Stomach (tissue), 9 donors: ENCODE data around the gene BMPR2. TPM values are rescaled to one million over a fixed set of nuclear protein-coding genes. Genes with fewer than 3 reads are reported as not detected.

ENCODE experiments used
- DNase-seq, 2 donors: peaks; one replicate each; pipeline versions ENCODE4 v3.0.0 to v3.0.0-alpha.2; 2013 to 2019
- H3K27ac ChIP-seq, 5 donors: fragments of 200-600 bp in 4 of 5; sonication (generic) in 4 of 5; one replicate each; pipeline ENCODE4 v1.5.1; 2013 to 2019; ENCODE audit warnings: mild to moderate bottlenecking in 1 of 5, moderate library complexity in 1 of 5
- H3K27me3 ChIP-seq, 3 donors: fragments of 200-600 bp; sonication (generic); one replicate each; pipeline ENCODE4 v1.5.1; 2017 to 2019; ENCODE audit warnings: mixed run types in 1 of 3
- H3K36me3 ChIP-seq, 4 donors: fragments of 200-600 bp; sonication (generic); 1 replicate in 3 of 4; 2 replicates in 1 of 4; pipeline ENCODE4 v1.5.1; 2016 to 2019
- H3K4me1 ChIP-seq, 4 donors: fragments of 200-600 bp; sonication (generic); one replicate each; pipeline ENCODE4 v1.5.1; 2016 to 2019
- H3K4me3 ChIP-seq, 4 donors: fragments of 200-600 bp; sonication (generic) in 3 of 4; one replicate each; pipeline ENCODE4 v1.5.1; 2016 to 2019; ENCODE audit warnings: mild to moderate bottlenecking in 1 of 4
- H3K9me3 ChIP-seq, 4 donors: fragments of 200-600 bp; sonication (generic); one replicate each; pipeline ENCODE4 v1.5.1; 2016 to 2019
- CTCF ChIP-seq, 7 experiments: fragments of 450-650 bp in 4 of 7; fragments of 200-600 bp in 3 of 7; sonication (generic) in 3 of 7; IDR thresholded peaks; one replicate each; pipeline ENCODE4 v1.5.1; 2016 to 2019; ENCODE audit warnings: antibody characterized with exemption in 7 of 7, control low read depth in 2 of 7, mild to moderate bottlenecking in 1 of 7
- EP300 ChIP-seq: sonication (generic); formaldehyde crosslinking; IDR thresholded peaks from one replicate; pipeline ENCODE4 v1.6.1; 2017; ENCODE audit warnings: antibody characterized with exemption
- POLR2A ChIP-seq, 4 donors: fragments of 450-650 bp; IDR thresholded peaks; one replicate each; pipeline ENCODE4 v1.6.1; 2016; ENCODE audit warnings: antibody characterized with exemption in 4 of 4, control low read depth in 2 of 4, mild to moderate bottlenecking in 1 of 4, moderate library complexity in 1 of 4
- POLR2AphosphoS5 ChIP-seq, 3 donors: sonication (generic); formaldehyde crosslinking; IDR thresholded peaks; one replicate each; pipeline ENCODE4 v1.6.1; 2016; ENCODE audit warnings: antibody characterized with exemption in 3 of 3
- WGBS, 5 donors: extraction: QIAGEN DNeasy Blood & Tissue Kit in 3 of 5; methylation state at CpG; one replicate each; pipeline versions ENCODE4 v1.1.5 to v1.1.7; 2013 to 2018; 5-methylcytosine and 5-hydroxymethylcytosine counted together
- intact Hi-C: fragments of 100-400 bp; cut with DNase I; formaldehyde crosslinking; loops from one replicate; pipeline ENCODE4 v1.15.1; 2023; ENCODE audit warnings: low total_unique reads
- polyA plus RNA-seq, 3 donors: library from polyadenylated mRNA; stranded (reverse); fragments of 200-250 nt; gene quantifications; one replicate each; pipeline ENCODE4 v1.2.3, GENCODE V29; 2013
- total RNA-seq, 5 donors: library from RNA; depleted of rRNA; stranded (reverse); fragments of >200 nt; gene quantifications; one replicate each; pipeline versions ENCODE4 v1.1.0 to v1.2.3, GENCODE V29; 2014 to 2016
- donor health status: healthy with polysubstance abuse.
- donor health status: Bipolar disorder and iron deficiency.
- donor health status: healthy.

BMPR2 gene
- total and polyA plus RNA-seq, 8 donors: 2.8 to 48.3 (median 16.2) TPM

- 61 to 76% (median 64%) methylated on average over 2 of the region's 2 CpGs for WGBS, 5 donors
- peaks cover 0 to 12% (median 7%) of the 10 kb centered on the region in 4 donors for H3K36me3 ChIP-seq
- no peaks in the 10 kb centered on the region for H3K27me3 ChIP-seq
- no peak overlapping the region for H3K27ac ChIP-seq
- no peaks in the 10 kb centered on the region for H3K9me3 ChIP-seq
- intact Hi-C loops: no loop called here
- peaks cover 0 to 7% (median 0%) of the 10 kb centered on the region in 4 donors for H3K4me1 ChIP-seq
- TF ChIP-seq POLR2A (IDR thresholded peaks at IDR 0.05): no peak
- TF ChIP-seq EP300: no peak
- TF ChIP-seq CTCF (IDR thresholded peaks at IDR 0.05): no peak
- no peak for TF ChIP-seq POLR2AphosphoS5 (IDR thresholded peaks at IDR 0.05)
- DNase-seq: no peak
- H3K4me3 ChIP-seq: no peak overlapping the region
Observed at GRCh38 chr2:202508686-202509085, 132.6 kb downstream of the BMPR2 start.

DNA sequence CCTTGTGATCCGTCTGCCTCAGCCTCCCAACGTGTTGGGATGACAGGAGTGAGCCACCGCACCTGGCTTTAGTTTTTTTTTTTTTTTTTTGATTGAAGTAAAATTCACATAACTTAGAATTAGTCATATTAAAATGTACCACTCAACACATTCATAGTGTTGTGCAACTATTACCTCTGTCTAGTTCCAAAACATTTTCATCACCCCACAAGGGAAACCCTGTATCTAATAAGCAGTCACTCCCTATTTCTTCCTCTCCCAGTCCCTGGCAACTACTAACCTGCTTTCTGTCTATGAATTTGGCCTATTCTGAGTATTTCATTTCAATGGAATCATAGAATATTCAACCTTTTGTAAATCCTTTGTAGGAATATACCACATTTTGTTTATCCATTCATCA, 134.8 kb downstream of the BMPR2 start:
- peaks cover 0 to 7% (median 0%) of the 10 kb centered on the region in 4 donors for H3K4me1 ChIP-seq
- no peak overlapping the region for H3K27ac ChIP-seq
- no peak overlapping the region for H3K4me3 ChIP-seq
- DNase-seq: no peak
- no peaks in the 10 kb centered on the region for H3K27me3 ChIP-seq
- H3K9me3 ChIP-seq: no peaks in the 10 kb centered on the region
- intact Hi-C loops: no loop called here
- H3K36me3 ChIP-seq: peaks cover 10 to 24% (median 19%) of the 10 kb centered on the region in 4 donors
- TF ChIP-seq POLR2A (IDR thresholded peaks at IDR 0.05) (no peak), CTCF (IDR thresholded peaks at IDR 0.05) (no peak), POLR2AphosphoS5 (IDR thresholded peaks at IDR 0.05) (no peak), EP300 (no peak)
- 86 to 95% (median 91%) methylated on average over 3 of the region's 3 CpGs for WGBS, 5 donors

DNA sequence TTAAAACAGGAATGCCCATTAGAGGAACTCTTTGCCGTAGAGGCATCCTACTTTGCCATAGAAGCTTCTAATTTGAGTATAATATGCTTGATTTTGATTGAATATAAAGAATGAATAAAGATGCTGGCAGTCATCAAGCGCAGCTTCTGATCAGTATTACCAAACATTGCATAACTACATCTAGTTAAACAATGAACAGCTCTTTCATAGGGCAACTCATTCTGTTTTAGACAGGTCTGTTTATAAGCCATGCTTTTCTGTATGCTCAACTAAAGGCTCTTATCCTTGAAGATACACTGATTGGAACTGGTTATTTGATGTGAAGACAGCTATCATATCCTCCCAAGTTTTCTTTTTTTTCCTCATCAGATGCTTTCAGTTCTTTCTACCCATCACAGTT, 136.0 kb downstream of the BMPR2 start:
- Histone ChIP-seq H3K9me3 (no peaks in the 10 kb centered on the region), H3K4me3 (no peak overlapping the region), H3K27me3 (no peaks in the 10 kb centered on the region), H3K4me1 (peaks cover 0 to 7% (median 0%) of the 10 kb centered on the region in 4 donors), H3K36me3 (peaks cover 10 to 37% (median 29%) of the 10 kb centered on the region in 4 donors), H3K27ac (no peak overlapping the region)
- intact Hi-C loops: no loop called here
- DNase-seq: no peak
- TF ChIP-seq POLR2A (IDR thresholded peaks at IDR 0.05): no peak
- TF ChIP-seq POLR2AphosphoS5 (IDR thresholded peaks at IDR 0.05): no peak
- no peak for TF ChIP-seq EP300
- TF ChIP-seq CTCF (IDR thresholded peaks at IDR 0.05): no peak
- 89 to 93% (median 92%) methylated on average over 2 of the region's 2 CpGs for WGBS, 5 donors

GRCh38 chr2:202514732-202515131, 138.6 kb downstream of the BMPR2 start:
- 83 to 94% (median 84%) methylated on average over 3 of the region's 3 CpGs for WGBS, 5 donors
- Histone ChIP-seq H3K4me1 (no peaks in the 10 kb centered on the region), H3K4me3 (no peak overlapping the region), H3K27ac (no peak overlapping the region), H3K36me3 (peaks cover 22 to 56% (median 48%) of the 10 kb centered on the region in 4 donors), H3K9me3 (no peaks in the 10 kb centered on the region), H3K27me3 (no peaks in the 10 kb centered on the region)
- no peak for TF ChIP-seq POLR2A (IDR thresholded peaks at IDR 0.05)
- TF ChIP-seq CTCF (IDR thresholded peaks at IDR 0.05): no peak
- TF ChIP-seq POLR2AphosphoS5 (IDR thresholded peaks at IDR 0.05): no peak
- TF ChIP-seq EP300: no peak
- no peak for DNase-seq
- intact Hi-C loops: no loop called here
